Measurements from ENCODE around the gene PTPN22.
"Not testable (repeated sequence)": the region's sequence is repeated elsewhere in the genome, so short reads cannot be mapped to it uniquely, and the experiment has no call there.

PTPN22 gene

GRCh38 chr1:113886417-113887401 lies 15.2 kb upstream of the PTPN22 start:
- no peak for DNase-seq

DNA sequence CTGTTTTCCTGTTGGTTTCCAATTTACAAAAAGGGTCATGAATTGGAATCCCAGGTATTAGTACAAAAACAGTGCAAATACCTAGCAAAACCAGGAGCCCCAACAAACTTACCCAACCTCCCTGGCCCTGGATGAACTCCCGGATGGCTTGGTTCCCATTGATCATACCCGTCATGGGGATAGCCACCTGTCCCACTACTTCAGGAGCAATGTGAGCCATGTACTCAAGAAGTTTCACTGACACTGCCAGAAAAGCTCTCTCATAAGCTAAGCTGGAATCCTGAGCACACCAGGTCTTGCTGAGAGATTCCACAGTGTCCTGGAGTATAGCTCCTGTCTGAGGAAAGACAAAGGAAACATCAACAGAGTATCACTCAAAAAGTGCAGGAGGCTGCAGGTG lies 10.1 kb upstream of the PTPN22 start:
- DNase-seq, result no peak

GRCh38 chr1:113879739-113880038 lies 8.2 kb upstream of the PTPN22 start:
- DNase-seq, result no peak

GRCh38 chr1:113876176-113876575 lies 4.7 kb upstream of the PTPN22 start:
- no peak for DNase-seq

GRCh38 chr1:113875714-113876113 lies 4.2 kb upstream of the PTPN22 start:
- no peak for DNase-seq

- peak; percentile 29 to 49 for DNase-seq
Observed at GRCh38 chr1:113874012-113874879, 2.7 kb upstream of the PTPN22 start.

- peak; percentile 84 to 94 for DNase-seq
Observed at GRCh38 chr1:113872219-113872935, 865 bp upstream of the PTPN22 start.

DNA sequence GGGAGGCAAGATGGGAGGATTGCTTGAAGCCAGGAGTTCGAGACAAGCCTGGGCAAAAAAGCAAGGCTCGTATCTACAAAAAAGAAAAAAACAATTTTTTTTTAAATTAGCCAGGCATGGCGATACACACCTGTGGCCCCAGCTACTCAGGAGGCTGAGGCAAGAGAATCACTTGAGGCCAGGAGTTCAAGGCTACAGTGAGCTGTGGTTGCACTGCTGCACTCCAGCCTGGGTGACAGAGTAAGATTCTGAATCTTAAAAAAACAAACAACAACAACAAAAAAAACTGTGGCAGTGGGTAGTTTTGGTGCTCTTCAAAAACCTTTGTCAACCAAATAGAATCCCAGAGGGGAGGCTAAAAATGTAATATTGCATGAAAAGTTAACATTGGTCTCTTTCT lies 734 bp downstream of the PTPN22 start:
- DNase-seq, result no peak

- DNase-seq, result no peak
Observed at GRCh38 chr1:113868387-113869083, 3.0 kb downstream of the PTPN22 start.

DNA sequence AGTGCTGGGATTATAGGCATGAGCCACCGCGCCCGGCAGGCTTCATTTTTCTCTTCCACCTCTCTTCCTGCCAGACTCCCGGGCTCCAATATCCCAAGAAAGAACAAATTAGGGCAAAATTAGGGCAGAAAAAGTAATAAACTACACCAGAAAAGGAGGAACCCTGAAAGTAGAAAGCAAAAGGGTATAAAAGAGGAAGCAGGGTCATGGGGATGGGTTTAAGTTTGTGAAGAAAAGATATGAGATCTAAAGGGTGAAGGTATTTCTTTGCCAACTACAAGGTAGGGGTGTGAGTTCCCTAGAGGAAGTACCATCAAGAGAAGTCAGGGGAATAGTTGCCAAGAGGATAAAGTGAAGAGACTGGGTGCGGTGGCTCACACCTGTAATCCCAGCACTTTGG lies 9.9 kb downstream of the PTPN22 start:
- DNase-seq, result no peak

- no peak for DNase-seq
Observed at GRCh38 chr1:113860891-113861290, 10.6 kb downstream of the PTPN22 start.

DNA sequence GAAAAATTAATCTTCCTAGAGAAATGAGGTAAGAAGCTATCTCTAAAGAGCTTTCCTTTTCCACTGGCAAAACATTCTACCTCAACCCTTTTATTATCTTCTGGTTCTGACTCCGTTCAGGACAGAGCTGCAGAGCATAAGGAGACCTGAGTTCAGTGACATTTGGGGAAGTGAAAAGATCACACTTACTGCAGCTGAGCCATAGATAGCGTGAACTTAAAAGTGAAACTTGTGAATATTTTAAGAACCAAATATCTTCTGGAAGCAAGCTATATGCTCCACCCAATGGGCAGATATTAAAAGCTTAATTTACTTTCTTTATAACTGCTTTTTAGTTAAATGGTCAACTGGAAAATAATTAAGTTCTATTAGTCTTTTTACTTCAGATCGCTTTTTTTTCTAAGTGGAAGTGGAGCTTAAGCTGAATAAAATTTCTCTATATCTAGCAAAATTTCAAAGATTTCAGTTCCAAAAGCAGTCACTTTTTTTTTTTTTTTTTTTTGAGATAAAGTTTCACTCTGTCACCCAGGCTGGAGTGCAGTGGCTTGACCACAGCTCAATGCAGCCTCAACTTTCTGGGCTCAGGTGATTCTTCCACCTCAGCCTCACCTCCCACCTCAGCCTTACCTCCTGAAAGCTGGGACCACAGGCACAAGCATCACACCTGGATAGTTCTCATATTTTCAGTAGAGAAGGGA lies 11.9 kb downstream of the PTPN22 start:
- peak; percentile 45 to 49 for DNase-seq

DNA sequence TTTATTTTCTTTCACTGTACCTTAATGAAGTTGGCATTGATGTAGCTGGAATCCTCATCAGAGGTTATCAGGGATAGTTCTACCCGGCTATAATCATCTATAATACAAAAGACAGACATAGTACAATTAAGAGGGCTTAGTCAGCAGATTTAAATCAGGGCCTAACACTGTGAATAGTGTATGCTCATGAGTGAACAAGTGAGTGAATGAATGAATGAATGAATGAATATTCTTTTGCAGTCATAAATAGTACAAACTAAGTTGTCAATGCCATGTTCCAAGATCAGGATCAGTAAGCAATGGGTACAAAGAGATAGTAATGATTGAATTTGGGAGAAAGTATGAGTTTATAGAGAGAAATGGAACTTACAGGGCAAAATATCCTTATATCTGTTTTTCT lies 12.5 kb downstream of the PTPN22 start:
- DNase-seq, result no peak

- DNase-seq, result no peak
Observed at GRCh38 chr1:113858418-113858817, 13.1 kb downstream of the PTPN22 start.

DNA sequence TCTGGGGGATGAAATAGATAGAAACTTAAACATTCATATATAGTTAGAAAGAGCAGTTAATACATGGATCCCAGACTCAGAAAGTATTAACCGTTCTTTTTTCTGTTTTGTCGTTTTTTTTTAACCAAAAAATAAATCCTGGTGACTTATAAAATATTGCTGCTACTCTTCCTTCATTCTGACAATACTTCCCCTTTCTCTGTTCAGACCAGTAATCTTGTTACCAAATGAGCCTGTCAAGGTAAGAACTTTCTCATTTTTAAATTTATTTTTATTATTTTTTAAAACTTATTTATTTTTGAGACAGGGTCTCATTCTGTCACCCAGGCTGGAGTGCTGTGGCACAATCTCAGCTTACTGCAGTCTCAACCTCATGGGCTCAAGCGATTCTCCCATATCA lies 13.7 kb downstream of the PTPN22 start:
- peak in 1 of 2 donors; percentile 14 for DNase-seq

- no peak for DNase-seq
Observed at GRCh38 chr1:113856401-113856790, 15.1 kb downstream of the PTPN22 start.

DNA sequence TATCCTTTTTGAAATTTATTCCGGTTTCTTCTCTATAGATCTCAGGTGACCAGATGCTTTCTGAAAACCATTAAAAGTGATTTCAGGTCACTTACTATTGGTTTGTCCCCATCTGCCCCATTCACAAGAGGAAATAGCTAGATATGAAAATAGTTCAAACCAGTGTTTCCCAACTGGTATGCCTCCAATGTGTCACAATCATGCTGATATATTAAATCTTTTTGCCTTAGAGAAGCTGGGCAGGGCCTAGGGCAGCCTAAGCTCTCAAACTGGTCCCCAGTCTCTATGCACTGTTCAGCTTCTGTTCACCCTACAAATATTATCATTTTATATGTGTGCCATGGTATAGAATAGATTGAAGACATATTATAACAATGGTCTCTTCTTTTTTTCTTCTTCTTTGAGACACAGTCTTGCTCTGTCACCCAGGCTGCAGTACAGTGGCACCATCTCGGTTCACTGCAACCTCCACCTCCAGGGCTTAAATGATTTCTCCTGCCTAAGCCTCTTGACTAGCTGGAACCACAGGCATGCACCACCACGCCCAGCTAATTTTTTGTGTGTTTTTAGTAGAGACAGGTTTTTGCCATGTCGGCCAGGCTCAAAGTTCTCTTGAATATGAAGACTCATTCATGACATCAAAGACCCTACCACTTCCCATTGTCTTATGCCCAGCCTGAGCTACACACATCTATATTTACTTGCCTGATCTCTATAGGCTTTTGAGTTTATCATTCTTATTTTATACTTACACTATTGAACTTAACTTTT lies 15.7 kb downstream of the PTPN22 start:
- DNase-seq, result peak; percentile 27 to 52

- DNase-seq, result no peak
Observed at GRCh38 chr1:113854234-113854633, 17.3 kb downstream of the PTPN22 start.

- DNase-seq, result not testable (repeated sequence)
Observed at GRCh38 chr1:113852694-113853093, 18.8 kb downstream of the PTPN22 start.

- DNase-seq, result no peak
Observed at GRCh38 chr1:113850127-113850796, 21.2 kb downstream of the PTPN22 start.
